Islet of Langerhans (tissue), 1 donor: Measurements from ENCODE around the gene LRP2.
"Not testable (repeated sequence)": the region's sequence is repeated elsewhere in the genome, so short reads cannot be mapped to it uniquely, and the experiment has no call there.

Source experiments
- FAIRE-seq: peaks from one replicate; lab custom pipeline; 2011; peaks lifted over from hg19 to GRCh38; lab: Jason Lieb, UNC

Gene LRP2

DNA sequence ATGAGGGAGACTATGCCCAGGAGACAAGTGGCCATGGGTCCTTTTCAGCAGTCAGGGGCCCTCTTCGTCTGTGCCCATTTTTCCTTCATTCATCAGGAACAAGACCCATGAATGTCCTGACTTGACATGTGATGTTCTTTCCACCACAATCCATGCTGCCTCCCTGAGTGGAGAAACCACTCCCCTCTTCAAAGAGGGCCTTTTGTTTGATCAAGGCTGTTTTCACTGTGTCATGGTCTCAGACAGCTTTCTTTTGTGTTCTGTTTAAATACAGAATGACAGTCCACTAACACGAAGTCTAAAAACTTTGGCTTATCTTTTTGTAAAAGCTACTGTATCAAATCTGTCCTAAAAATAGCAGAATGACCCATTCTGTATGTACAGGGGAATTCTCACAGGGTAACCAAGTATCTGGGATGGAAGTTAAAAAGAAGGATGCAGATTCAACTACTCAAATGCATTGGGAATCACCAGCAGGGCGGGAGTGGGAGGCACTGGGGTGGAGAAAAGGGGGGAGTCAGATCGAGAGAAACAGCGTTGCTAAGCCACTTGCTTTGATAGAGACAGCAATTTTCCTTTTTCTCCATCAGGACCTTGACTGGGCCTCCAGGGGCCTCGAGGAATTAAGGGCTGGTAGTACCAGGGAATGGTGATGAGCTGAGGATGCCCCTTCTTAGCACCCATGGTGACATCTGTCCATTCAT is 13.9 kb downstream of the LRP2 start:
- no peak for FAIRE-seq

DNA sequence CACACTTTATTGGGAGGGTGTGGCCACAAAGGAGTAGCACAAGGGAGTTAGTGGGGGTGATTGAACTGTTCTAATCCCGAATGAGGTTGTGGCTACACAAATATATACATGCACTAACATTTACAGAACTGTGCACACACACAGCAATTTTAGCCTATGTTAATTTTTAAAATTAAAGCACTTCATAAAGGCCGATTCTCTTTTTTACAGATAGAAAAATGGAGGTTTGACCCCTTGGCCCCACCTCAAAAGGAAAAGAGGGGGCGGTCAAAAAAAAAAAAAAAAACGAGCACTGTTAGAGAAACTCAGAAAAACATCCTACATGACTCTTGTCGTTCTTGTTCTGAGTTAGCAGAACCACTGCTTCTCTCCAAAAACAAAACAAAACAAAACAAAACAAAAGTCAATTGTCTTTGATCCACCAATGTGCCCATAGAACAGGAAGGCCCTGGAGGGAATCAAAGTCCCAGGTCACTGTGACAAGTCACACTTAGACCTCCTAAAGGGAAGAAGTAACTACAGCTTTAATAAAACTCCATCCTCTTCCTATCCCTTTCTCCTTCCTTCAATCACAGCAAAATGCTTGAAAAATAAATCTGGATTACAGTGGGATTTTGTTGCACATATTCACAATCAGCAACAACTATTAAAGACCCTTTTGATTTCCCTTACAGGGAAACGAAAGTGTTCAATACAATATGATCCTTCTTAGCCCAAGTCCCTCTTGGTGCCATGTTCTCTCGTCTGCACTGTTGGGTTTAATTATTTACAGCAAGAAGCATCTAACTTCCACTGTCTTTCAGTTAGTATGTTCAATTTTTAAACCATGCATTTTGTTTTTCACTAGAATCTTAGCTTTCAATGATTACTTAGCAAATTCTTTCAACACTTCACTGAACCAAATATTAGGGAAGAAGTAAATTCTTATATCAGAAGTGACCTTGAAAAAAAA is 16.6 kb downstream of the LRP2 start:
- FAIRE-seq: no peak

DNA sequence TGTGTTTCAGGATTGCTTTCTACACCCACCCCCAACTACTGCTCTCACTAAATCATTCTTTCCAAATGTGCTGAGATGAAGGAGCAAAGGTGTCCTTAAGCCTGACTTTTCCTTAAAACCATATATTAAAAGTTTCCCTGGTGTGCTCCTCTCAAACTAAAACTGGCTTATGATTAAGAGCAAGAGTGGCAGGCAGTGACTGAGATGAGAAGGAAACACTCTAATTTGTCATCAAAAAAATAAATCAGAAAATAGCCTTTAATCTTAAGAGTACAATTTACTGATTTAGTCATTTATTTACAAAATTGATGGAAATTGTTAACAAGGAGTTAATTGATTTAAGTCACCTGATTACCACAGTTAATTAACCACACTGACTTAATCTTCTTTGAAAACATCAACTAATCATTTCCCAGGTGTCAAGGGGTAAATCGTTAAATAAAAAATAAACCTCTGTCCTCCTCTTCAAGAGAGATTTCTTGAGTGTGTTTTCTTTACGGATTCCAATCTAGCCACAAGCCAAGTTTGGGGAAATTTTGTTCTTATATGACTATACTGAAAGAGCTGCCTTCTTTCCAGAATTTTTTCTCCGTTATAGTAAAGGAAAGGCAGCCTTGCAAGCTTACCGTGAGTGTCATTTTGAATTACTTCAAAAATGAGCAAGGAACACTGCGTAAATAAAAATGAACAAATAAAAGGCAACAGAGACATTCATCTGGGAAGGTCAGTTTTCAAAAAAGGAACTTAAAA is 17.4 kb downstream of the LRP2 start:
- no peak for FAIRE-seq

DNA sequence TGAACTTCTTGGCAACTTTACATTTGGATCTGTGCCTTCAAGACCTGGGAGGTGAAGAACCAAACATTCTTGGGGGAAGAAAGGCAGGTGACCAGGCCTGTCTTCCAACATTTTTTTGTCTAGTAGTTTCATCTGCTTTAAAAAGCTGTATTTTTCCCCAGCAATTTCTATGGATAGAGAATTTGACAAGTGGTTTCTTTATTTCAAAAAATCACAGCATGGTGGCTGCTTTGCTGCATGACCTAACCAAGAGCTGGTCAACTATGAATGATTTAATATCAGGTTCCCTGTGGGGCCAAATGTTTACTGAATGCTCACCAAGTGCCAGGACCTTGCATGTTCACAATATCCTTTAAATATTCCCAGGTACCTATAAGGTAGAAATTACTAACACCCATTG is 19.1 kb downstream of the LRP2 start:
- no peak for FAIRE-seq

DNA sequence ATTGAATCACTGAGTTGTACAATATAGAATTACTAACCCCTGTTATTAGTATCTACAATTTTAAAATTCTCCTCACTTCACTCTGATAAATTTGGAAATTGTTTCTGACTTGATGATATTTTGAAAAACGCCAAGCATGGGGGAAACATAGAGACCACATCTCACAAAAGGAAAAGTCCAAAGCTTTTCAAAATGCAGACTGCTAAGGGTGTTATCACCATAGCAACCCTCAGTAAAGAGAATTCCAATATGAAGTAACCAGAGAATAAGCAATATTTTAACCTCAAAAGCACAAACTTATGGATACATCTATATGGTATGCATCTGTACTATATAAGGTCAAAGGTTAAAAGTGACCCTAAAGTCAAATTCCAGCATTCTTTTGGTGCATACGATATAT is 22.7 kb downstream of the LRP2 start:
- FAIRE-seq: no peak

DNA sequence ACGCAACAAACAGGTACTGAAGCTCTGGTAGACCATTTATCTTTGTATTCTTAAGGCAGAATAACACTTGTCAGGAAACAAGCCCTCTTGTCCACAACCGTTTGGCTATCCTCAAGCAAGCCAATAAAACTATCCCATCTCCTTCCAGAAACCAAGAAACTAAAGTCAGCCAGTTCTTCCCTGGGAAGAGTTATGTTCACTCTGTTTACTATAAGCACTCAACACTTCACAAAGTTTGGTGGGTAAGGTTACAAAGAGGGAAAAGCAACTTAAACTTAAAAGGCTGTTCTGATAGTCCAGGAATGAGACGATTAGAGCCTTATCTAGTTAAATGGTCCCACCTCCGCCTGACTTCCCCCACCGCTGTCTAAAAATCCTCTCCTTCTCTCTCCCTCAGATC is 25.6 kb downstream of the LRP2 start:
- no peak for FAIRE-seq

DNA sequence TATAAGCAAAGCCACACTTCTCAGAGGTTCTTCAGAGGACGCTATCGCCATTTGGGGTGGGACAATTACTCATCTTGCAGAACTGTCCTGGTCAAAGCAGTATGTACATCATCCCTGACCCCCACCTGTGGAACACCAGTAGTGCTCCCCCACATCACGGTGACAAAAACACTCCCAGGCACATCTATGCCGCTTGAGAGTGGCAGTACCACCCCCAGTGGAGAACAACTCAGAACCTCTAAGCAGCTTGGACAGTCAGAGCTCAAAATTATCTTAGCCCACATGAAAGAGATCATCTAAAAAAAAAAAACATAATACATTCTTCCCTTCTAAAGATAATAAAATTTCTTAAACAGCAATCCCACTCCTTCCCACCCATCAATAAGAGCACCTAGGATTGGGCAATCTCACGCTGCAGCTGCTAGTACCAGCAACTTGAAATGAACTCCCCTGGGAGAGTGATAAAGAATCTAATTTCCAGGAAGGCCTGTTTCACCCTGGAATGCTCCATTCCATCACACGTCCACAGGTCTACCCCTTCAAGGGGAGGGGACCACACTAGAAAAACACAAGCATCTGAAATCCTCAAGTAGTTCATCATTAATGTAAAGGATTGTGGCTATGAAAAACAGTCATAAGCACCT is 31.7 kb downstream of the LRP2 start:
- no peak for FAIRE-seq

DNA sequence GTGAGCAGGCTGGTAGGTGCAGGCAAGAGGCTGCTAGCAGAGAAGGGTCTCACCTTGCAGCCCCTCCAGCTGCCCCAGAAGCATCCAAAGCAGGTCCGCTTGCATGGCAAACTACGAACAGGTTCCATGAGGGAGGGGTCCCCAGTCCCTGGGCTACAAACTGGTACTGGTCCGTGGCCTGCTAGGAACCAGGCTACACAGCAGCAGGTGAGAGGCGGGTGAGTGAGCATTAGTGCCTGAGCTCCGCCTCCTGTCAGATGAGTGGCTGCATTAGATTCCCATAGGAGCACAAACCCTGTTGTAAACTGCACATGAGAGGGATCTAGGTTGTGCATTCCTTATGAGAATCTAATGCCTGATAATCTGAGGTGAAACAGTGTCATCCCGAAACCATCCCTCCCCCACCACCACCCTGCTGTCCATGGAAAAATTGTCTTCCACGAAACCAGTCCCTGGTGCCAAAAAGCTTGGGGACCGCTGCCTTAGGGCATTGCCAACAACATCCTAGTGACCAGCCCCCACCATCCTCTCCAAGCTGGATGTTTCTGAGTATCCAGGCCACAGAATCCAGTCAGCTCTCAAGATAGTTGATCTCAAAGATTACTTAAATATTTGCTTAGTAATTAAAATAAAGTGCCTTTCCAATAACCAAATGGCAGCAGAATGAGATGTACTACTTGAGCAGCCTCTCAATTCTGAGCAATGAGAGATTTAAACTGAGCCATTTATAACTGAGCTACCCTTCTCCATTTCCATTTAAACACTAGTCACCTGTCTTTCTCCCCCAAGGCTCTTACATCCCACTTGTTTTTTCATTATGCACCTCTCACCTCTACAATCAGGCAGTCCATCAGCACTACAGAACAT is 32.4 kb downstream of the LRP2 start:
- FAIRE-seq: no peak

DNA sequence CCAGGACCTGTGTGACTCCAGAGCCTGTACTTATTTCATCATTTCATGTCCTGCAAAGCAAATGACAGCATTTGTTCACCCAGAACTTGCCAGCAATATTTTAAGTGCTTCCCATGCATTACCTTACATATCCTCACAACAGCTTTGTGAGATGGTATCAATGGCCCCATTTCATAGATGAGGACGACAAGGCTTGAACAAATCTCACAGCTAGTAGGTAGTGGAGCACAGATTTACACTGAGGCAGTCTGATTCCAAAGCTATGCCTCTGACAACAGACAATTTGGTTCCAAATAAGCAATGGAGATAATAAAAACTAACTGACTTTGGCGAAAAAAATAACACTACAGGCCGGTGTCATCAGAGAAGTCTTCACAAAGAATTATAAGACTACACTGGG is 33.5 kb downstream of the LRP2 start:
- no peak for FAIRE-seq

DNA sequence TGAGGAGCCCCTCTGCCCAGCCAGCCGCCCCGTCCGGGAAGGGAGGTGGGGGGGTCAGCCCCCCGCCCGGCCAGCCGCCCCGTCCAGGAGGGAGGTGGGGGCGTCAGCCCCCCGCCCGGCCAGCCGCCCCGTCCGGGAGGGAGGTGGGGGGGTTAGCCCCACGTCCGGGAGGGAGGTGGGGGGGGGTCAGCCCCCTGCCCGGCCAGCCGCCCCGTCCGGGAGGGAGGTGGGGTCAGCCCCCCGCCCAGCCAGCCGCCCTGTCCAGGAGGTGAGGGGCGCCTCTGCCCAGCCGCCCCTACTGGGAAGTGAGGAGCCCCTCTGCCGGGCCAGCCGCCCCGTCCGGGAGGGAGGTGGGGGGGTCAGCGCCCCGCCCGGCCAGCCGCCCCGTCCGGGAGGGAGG is 34.5 kb downstream of the LRP2 start:
- not testable (repeated sequence) for FAIRE-seq

DNA sequence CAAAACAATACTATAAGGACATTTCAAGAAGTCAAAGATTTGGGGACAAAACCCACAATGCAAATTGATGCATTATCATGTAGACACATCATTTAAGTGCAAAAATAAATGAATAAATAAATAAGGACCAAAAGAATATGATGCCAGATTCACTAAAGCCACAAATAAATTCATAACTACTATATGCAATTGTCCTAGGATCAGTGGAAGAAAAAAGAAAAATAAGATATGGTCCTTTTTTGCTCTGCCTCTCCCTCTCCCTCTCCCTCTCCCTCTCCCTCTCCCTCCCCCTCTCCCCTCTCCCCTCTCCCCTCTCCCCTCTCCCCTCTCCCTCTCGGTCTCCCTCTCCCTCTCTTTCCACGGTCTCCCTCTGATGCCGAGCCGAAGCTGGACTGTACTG is 36.4 kb downstream of the LRP2 start:
- not testable (repeated sequence) for FAIRE-seq

DNA sequence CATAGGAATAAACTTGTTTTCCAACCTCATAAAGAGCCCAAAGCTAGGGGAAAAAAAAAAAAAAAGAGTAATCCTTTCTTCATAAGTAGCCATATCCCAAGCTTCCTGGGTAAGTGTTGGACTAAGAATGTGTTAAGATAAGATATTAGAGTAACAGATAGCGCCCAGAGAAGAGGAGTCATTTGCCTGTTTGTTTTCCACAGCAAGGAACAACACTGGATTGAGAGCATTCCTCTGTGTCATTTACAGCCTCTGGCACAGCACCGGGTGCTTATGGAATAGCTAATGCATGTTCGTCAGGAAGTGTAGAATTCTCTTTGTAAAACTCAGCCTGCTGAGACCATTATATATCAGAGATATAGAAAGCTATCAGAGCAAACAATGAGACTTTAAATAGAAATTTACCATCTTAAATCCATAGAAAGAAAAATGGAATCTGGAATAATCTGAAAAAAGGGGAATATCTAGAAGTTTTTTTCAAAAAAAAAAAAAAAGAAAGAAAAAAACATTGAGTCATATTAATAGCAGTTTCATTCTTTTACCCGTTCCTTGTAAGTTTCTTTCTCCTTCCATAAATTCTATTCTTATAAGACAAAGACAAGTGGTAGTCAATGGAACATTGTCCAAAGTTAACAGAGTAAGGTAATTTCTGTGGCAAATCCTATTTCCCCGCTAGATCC is 37.6 kb downstream of the LRP2 start:
- FAIRE-seq: no peak

DNA sequence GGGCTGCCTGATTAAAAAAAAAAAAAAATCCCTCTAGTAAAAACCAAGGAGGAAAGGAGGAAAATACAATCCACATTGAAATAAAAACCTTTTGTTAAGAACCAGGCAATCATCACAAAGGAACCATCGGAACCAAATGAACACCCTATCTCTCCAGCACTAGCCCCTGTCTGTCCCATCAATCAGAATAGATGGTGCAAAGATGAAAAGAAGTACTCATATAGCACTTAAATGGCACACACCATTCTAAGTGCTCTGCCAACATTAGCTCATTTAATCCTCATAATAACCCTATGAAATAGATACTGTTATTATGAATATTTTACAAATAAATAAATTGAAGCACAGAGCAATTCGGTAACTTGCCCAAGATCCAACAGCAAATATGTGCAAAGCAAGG is 38.5 kb downstream of the LRP2 start:
- FAIRE-seq: no peak

DNA sequence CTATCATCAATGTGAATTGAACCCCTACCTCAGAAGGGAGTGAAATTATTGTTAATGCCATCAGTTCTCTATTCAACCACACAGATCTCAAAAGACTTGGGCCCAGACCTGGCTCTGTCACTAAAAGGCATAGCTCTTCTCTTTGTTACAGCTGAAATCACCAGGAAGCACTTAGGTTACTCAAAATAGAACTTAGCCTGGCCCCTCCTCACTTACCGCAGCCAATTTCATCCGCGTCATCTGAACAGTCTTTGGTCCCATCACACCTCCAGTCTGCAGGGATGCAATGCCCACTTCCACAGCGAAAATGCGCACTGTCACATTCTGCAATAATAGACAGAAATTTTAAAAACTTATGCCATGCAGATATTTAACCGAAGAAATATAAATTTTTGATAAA is 41.8 kb downstream of the LRP2 start:
- FAIRE-seq: no peak

DNA sequence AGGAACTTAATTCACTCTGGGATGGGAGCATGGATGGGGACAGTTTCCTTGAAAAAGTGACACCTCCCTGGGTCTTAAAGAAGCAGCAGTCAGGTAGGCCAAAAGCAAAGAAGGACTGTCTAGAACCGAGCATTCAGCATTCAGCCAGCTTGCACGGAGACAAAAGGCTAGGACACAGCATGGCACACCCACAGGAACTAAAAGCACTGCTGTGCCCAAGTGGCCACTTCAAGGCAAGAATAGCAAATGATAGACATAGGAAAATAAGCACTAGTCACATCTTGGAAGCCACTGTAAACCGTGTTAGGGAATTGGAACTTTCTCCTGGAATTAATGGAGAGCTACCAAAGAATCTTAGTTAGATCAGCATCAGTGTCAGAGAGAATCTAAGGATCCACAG is 47.0 kb downstream of the LRP2 start:
- FAIRE-seq: no peak

DNA sequence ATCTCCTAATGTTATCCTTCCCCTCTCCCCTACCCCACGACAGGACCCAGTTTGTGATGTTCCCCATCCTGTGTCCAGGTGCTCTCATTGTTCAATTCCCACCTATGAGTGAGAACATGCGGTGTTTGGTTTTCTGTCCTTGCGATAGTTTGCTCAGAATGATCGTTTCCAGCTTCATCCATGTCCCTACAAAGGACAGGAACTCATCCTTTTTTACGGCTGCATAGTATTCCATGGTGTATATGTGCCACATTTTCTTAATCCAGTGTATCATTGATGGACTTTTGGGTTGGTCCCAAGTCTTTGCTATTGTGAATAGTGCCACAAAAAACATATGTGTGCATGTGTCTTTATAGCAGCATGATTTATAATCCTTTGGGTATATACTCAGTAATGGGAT is 54.0 kb downstream of the LRP2 start:
- not testable (repeated sequence) for FAIRE-seq

DNA sequence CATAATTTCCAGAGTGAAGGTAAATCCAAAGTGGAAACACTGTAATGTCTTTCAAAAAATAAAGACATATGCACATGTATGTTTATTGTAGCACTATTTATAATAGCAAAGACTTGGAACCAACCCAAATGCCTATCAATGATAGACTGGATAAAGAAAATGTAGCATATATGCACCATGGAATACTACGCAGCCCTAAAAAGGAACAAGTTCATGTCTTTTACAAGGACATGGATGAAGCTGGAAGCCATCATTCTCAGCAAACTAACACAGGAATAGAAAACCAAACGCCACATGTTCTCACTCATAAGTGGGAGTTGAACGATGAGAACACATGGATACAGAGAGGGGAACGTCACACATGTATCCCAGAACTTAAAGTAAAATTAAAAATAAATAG is 57.6 kb downstream of the LRP2 start:
- not testable (repeated sequence) for FAIRE-seq

DNA sequence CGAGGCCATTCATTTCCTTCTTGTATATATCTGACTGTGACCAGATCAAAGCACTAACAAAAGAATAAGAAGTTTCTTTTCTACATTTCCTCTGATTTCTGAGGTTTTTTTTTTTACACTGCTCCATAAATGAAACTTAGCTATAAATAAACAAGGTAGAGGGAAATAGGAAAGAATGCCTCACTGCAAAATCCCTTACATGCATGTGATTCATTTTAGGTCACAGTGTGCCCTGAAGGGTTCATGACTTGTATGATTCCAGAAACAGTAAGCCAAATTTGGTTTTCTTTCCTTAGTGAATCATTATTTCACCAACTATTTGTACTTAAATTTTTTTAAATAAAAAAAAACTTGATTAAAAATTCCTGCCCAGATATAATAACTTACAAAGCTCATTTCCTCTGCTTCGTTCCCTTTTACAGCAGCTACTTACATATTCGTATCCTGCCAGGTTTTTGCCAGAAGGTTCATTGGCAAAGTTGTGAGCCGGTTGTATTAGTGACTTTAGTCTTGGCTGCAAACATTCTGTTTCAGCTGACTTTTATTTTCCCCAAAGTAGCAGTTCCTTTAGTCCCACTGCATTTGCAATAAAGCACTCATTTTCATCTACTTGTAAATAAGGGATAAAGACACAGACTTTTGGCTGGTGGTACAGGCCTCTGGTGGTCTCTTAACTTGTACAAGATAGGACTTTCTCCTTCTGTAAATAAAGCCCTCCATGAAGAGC is 58.6 kb downstream of the LRP2 start:
- no peak for FAIRE-seq

DNA sequence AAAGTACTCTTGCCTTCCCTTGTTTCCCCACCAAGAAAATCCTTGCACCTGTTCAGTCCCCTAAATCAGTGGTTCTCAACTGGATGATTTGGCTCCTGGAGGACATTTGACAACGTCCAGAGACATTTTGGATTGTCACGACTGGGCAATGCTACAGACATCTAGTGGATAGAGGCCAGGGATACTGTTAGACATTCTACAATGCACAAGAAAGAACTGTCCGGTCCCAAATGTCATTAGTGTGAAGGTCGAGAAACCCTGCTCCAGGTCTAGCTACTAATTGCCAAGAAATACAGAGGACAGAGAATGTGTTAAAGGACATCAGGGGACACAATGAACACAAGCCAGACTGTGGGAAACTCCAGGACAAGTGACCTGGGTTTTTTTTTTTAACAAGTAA is 60.0 kb downstream of the LRP2 start:
- no peak for FAIRE-seq
